ENCODE data around the gene ASTN2.

Gene ASTN2

DNA sequence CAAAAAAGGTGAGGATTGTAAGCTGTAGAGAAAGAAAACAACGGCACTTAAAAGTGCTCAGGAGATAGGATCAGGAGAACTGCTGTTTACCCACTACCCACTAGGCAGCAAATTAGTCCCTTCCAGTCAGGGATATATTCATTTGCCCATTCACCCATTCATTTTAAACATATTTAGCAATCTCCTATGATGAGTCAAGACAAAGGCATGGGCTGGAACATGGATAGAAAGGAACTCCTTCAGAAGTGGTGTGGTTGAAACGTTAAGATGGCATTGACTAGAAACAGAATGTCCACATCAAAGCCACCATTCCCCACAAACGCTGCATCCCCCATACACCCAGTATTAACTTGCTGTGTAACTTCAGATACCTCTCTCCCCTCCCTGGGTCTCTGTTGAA is 225.7 kb downstream of the ASTN2 start:
- no peak for DNase-seq
- no peak overlapping the region for H3K4me3 ChIP-seq (ENCODE audit: low read depth, low read length)
- no peaks in the 10 kb centered on the region for H3K27me3 ChIP-seq (replicated peaks)
- in situ Hi-C loops (cut with HindIII; ENCODE audit: low pct_ligation_motif_present, low sequenced_read_pairs) = no loop called here
- H3K27ac ChIP-seq = no peak overlapping the region
- H3K36me3 ChIP-seq (replicated peaks) = no peaks in the 10 kb centered on the region
- TF ChIP-seq, protein P1, sequence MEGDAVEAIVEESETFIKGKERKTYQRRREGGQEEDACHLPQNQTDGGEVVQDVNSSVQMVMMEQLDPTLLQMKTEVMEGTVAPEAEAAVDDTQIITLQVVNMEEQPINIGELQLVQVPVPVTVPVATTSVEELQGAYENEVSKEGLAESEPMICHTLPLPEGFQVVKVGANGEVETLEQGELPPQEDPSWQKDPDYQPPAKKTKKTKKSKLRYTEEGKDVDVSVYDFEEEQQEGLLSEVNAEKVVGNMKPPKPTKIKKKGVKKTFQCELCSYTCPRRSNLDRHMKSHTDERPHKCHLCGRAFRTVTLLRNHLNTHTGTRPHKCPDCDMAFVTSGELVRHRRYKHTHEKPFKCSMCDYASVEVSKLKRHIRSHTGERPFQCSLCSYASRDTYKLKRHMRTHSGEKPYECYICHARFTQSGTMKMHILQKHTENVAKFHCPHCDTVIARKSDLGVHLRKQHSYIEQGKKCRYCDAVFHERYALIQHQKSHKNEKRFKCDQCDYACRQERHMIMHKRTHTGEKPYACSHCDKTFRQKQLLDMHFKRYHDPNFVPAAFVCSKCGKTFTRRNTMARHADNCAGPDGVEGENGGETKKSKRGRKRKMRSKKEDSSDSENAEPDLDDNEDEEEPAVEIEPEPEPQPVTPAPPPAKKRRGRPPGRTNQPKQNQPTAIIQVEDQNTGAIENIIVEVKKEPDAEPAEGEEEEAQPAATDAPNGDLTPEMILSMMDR (IDR thresholded peaks at IDR 0.05; ENCODE audit: low read depth, low read length, missing control alignments) = no peak

DNA sequence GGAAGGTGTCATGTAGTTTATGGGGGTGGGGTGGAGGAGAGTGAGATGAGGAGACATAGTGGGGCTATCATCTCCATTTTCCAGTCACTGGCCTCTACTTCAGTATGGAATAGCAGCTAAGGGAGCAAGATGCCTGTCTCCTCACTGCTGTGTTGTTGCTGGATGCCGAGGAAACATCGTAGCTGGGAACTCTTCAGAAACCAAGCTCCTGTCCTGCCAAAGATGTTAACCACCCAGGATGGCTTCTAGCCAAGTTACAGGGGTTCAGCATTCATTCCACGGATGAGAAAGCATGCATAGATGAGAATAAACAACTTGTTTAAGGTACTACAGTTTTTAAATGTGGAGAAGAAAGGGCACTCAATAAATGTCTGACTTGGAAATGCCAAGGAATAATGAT is 226.5 kb downstream of the ASTN2 start:
- DNase-seq = no peak
- H3K4me3 ChIP-seq (ENCODE audit: low read depth, low read length) = no peak overlapping the region

DNA sequence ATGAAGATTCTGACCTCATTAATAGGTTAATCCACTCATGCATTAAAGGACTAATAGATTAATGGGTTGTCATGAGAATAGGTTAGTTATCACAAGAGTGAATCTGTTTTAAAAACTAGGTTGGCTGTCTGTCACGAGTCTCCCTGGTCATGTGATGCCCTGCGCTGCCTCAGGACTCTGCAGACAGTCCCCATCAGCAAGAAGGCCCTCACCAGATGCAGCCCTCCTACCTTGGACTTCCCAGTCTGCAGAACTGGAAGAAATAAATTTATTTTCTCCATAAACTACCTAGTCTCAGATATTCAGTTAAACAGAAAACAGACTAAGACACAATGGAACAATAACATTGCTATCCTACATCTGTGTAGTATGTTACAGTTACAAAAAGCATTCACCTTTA is 227.4 kb downstream of the ASTN2 start:
- DNase-seq = no peak
- no peaks in the 10 kb centered on the region for H3K36me3 ChIP-seq (replicated peaks)
- TF ChIP-seq, protein P1 (IDR thresholded peaks at IDR 0.05; ENCODE audit: low read depth, low read length, missing control alignments) = no peak
- in situ Hi-C loops (cut with HindIII; ENCODE audit: low pct_ligation_motif_present, low sequenced_read_pairs) = no loop called here
- no peak overlapping the region for H3K4me3 ChIP-seq (ENCODE audit: low read depth, low read length)
- H3K27ac ChIP-seq = no peak overlapping the region
- H3K27me3 ChIP-seq (replicated peaks) = no peaks in the 10 kb centered on the region

More for the DNA sequence above, 226.5 kb downstream of the ASTN2 start:
- Histone ChIP-seq H3K27me3 (replicated peaks) (no peaks in the 10 kb centered on the region), H3K36me3 (replicated peaks) (no peaks in the 10 kb centered on the region), H3K27ac (no peak overlapping the region)
- in situ Hi-C loops (cut with HindIII; ENCODE audit: low pct_ligation_motif_present, low sequenced_read_pairs) = no loop called here
- TF ChIP-seq, protein P1 (IDR thresholded peaks at IDR 0.05; ENCODE audit: low read depth, low read length, missing control alignments) = no peak

DNA sequence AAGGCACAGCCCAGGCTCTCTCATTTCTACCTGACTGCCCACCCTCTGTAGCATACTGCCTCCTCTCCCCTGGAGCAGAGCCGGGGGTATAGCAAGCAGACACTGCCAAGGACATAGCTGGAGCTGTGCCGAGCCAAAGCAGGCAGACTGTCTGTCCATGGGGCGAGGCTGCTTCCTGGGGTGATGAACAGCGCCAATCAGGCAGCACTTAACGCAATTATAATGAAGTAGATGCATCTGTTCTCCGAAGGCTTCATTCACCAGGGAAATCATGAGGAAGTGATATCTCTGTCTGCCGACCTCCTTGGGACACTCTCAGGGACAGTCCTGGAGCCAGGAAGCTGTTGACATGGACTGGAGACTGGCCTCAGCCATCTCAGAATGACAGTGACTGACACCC is 230.7 kb downstream of the ASTN2 start:
- Histone ChIP-seq H3K27me3 (replicated peaks) (no peaks in the 10 kb centered on the region), H3K36me3 (replicated peaks) (no peaks in the 10 kb centered on the region), H3K27ac (no peak overlapping the region), H3K4me3 (ENCODE audit: low read depth, low read length) (no peak overlapping the region)
- TF ChIP-seq, protein P1 (IDR thresholded peaks at IDR 0.05; ENCODE audit: low read depth, low read length, missing control alignments) = no peak
- no peak for DNase-seq
- in situ Hi-C loops (cut with HindIII; ENCODE audit: low pct_ligation_motif_present, low sequenced_read_pairs) = no loop called here

DNA sequence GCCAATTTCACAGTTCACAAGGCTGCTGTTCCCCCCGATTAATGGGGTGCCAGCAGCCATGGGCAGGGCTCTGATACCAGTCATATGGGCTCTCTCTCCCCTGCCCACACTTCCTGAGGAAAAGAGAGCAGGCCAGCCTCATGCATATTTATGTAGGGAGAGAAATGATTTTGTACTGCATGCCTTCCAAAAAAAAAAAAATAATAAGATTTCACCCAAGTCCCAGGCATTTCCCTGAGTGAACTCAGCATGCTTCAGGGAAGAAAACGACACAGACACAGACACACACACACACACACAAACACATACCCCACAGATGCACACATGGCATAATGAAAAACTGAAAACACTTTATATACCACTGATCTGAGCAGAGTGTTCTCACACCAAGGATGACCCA is 232.8 kb downstream of the ASTN2 start:
- in situ Hi-C loops (cut with HindIII; ENCODE audit: low pct_ligation_motif_present, low sequenced_read_pairs) = no loop called here
- TF ChIP-seq, protein P1 (IDR thresholded peaks at IDR 0.05; ENCODE audit: low read depth, low read length, missing control alignments) = no peak
- no peak for DNase-seq
- Histone ChIP-seq H3K36me3 (replicated peaks) (no peaks in the 10 kb centered on the region), H3K27ac (no peak overlapping the region), H3K27me3 (replicated peaks) (no peaks in the 10 kb centered on the region), H3K4me3 (ENCODE audit: low read depth, low read length) (no peak overlapping the region)

DNA sequence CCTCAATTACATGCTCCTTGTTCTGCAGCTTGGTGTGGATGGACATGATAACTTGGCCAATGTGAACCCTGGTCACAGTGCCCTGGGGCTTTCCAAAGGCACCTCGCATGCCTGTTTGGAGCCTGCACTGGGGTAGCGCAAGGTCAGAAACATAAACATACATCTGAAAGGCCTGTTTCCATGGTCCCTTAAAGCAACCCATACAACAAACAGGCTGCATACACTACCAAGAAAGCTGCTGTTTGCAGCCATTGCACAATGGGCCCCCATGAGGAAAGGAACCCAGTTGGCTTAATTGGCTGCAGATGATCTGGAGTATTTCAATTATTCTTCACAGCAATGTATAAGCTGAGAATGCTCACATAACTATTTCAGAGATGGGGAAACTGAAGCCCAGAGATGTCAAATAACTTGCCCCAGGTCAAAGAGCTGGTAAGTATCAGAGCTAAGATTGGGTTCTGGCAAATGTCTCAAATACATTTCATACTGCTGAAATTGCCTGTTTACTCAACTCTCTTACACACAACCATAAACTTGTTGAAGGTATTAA is 233.9 kb downstream of the ASTN2 start:
- in situ Hi-C loops (cut with HindIII; ENCODE audit: low pct_ligation_motif_present, low sequenced_read_pairs) = no loop called here
- Histone ChIP-seq H3K27me3 (replicated peaks) (no peaks in the 10 kb centered on the region), H3K4me3 (ENCODE audit: low read depth, low read length) (no peak overlapping the region), H3K36me3 (replicated peaks) (no peaks in the 10 kb centered on the region), H3K27ac (no peak overlapping the region)
- DNase-seq = no peak
- TF ChIP-seq, protein P1 (IDR thresholded peaks at IDR 0.05; ENCODE audit: low read depth, low read length, missing control alignments) = no peak

Measured in brain microvascular endothelial cell (primary cell).